Ectodermal cell (in vitro differentiated cells): ENCODE results near the gene CACNA1H.
"Not testable (repeated sequence)": the region's sequence is repeated elsewhere in the genome, so short reads cannot be mapped to it uniquely, and the experiment has no call there.

Experiments
- H3K27ac ChIP-seq: 2 replicates; pipeline ENCODE4 v1.7.0; 2013; ENCODE audit warnings: mild to moderate bottlenecking, low read depth, low read length; ENCODE audit not compliant: insufficient read depth, poor library complexity, severe bottlenecking
- H3K27me3 ChIP-seq: 2 replicates; pipeline ENCODE4 v1.7.0; 2013; ENCODE audit warnings: mild to moderate bottlenecking, low read length; ENCODE audit not compliant: insufficient read depth, control insufficient read depth, poor library complexity, severe bottlenecking
- H3K36me3 ChIP-seq: one replicate; pipeline ENCODE4 v1.7.0; 2013; ENCODE audit warnings: low read length; ENCODE audit not compliant: control insufficient read depth, insufficient read depth
- H3K4me1 ChIP-seq: one replicate; pipeline ENCODE4 v1.7.0; 2013; ENCODE audit warnings: low read length; ENCODE audit not compliant: control insufficient read depth, insufficient read depth
- H3K4me3 ChIP-seq: 2 replicates; pipeline ENCODE4 v1.7.0; 2013; ENCODE audit warnings: low read depth, low read length, control low read depth; ENCODE audit not compliant: insufficient read depth
- H3K9me3 ChIP-seq: 2 replicates; pipeline ENCODE4 v1.7.0; 2013; ENCODE audit warnings: mild to moderate bottlenecking, low read length, moderate library complexity; ENCODE audit not compliant: control insufficient read depth
- WGBS, 2 experiments: methylation state at CpG; one replicate each; pipeline ENCODE4 v1.1.7; 2013; ENCODE audit warnings: missing lambda C conversion rate in 2 of 2; 5-methylcytosine and 5-hydroxymethylcytosine counted together

The CACNA1H gene

GRCh38 chr16:1269418-1269817 lies 116.5 kb downstream of the CACNA1H start:
- H3K27me3 ChIP-seq, H3K9me3 ChIP-seq, H3K4me1 ChIP-seq, H3K27ac ChIP-seq, H3K36me3 ChIP-seq, H3K4me3 ChIP-seq: not testable (repeated sequence)
- WGBS, 2 experiments = 93 to 95% methylated on average over 7 of the region's 7 CpGs

GRCh38 chr16:1271380-1271723 lies 118.4 kb downstream of the CACNA1H start:
- Histone ChIP-seq H3K27ac (no peak overlapping the region), H3K27me3 (no peaks in the 10 kb centered on the region), H3K4me3 (no peak overlapping the region), H3K36me3 (no peaks in the 10 kb centered on the region), H3K9me3 (no peaks in the 10 kb centered on the region), H3K4me1 (no peaks in the 10 kb centered on the region)
- 94 to 95% methylated on average over 12 of the region's 12 CpGs for WGBS, 2 experiments
